ENCODE data around the gene AKAP9. TPM values are rescaled to one million over a fixed set of nuclear protein-coding genes. Genes with fewer than 3 reads are reported as not detected.
"Not testable (repeated sequence)": the region's sequence is repeated elsewhere in the genome, so short reads cannot be mapped to it uniquely, and the experiment has no call there.

Gene AKAP9
- total RNA-seq, 1 donor from 2014 or later: 37.6 TPM

DNA sequence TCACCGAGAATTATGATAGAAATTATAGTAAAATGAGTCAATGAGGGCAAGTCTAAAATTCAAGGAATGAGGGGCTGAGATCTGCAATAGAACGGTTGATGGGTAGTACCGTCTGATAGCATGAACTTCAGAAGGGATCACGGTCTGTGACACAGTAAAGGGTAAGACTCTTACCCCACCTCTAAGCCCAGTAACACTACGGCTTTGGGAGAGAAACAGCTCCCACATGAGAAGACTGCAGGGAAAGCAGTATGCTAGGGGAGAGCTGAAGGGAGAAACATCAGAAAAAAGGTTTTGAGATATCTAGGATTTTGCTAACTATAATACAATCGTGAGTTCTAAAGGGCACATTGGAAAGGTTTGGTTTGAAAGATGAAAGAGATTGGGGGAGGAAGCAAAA lies 12.8 kb upstream of the AKAP9 start:
- Mint-ChIP-seq H3K4me1 (ENCODE audit: unreplicated experiment) (no peaks in the 10 kb centered on the region), H3K27ac (ENCODE audit: unreplicated experiment) (no peak overlapping the region), H3K27me3 (ENCODE audit: unreplicated experiment) (peaks cover 2% of the 10 kb centered on the region), H3K4me3 (ENCODE audit: unreplicated experiment) (no peak overlapping the region), H3K36me3 (ENCODE audit: low read depth, unreplicated experiment) (no peaks in the 10 kb centered on the region), H3K9me3 (ENCODE audit: unreplicated experiment) (no peaks in the 10 kb centered on the region)
- TF ChIP-seq, protein P1, sequence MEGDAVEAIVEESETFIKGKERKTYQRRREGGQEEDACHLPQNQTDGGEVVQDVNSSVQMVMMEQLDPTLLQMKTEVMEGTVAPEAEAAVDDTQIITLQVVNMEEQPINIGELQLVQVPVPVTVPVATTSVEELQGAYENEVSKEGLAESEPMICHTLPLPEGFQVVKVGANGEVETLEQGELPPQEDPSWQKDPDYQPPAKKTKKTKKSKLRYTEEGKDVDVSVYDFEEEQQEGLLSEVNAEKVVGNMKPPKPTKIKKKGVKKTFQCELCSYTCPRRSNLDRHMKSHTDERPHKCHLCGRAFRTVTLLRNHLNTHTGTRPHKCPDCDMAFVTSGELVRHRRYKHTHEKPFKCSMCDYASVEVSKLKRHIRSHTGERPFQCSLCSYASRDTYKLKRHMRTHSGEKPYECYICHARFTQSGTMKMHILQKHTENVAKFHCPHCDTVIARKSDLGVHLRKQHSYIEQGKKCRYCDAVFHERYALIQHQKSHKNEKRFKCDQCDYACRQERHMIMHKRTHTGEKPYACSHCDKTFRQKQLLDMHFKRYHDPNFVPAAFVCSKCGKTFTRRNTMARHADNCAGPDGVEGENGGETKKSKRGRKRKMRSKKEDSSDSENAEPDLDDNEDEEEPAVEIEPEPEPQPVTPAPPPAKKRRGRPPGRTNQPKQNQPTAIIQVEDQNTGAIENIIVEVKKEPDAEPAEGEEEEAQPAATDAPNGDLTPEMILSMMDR (IDR thresholded peaks at IDR 0.05; ENCODE audit: unreplicated experiment): no peak
- no peak for DNase-seq (ENCODE audit: low spot score)

DNA sequence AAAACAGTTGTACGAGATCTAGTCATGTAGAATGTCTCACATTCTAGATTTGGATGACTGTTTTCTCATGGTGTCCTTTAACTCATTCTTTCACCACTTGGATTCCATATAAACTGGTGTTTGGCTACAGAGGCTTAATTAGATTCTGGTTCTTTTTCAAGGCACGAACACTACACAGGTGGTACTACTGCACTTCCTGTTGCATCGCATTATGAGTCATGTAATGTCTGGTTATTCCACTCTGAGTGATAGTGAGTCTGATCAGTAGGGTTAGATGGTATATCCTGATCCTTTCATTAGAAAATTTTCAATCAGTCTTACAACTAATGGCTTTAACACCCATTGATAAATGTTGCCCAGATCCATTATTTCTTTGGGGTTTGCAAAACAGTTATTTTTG lies 11.2 kb upstream of the AKAP9 start:
- Mint-ChIP-seq H3K4me3 (ENCODE audit: unreplicated experiment) (no peak overlapping the region), H3K27ac (ENCODE audit: unreplicated experiment) (no peak overlapping the region), H3K4me1 (ENCODE audit: unreplicated experiment) (no peaks in the 10 kb centered on the region), H3K36me3 (ENCODE audit: low read depth, unreplicated experiment) (no peaks in the 10 kb centered on the region), H3K9me3 (ENCODE audit: unreplicated experiment) (no peaks in the 10 kb centered on the region), H3K27me3 (ENCODE audit: unreplicated experiment) (peaks cover 2% of the 10 kb centered on the region)
- TF ChIP-seq, protein P1 (IDR thresholded peaks at IDR 0.05; ENCODE audit: unreplicated experiment): no peak
- no peak for DNase-seq (ENCODE audit: low spot score)

DNA sequence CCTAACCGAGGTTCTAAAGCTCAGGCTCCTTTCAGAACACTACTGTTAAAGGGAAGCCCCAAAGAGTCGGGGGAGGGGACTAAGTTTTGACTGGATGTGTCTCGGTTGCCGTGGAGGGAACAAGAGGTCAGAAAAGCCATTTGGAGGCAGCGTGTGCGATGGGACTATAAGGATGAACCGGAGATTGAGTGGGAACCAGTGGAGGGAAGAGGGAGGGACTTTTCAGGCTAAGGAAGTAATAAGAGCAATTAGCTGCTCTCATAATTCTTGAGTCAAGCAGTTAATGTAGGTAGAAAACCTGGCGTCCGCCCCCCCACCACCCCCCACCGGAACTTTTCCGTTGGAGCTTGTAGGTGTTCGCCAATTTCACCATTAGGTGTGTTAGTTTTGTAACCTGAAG lies 491 bp upstream of the AKAP9 start:
- peak overlapping the region; percentile 97 for H3K27ac Mint-ChIP-seq (ENCODE audit: unreplicated experiment)
- peaks cover 15% of the 10 kb centered on the region for H3K4me1 Mint-ChIP-seq (ENCODE audit: unreplicated experiment)
- peaks cover 10% of the 10 kb centered on the region for H3K27me3 Mint-ChIP-seq (ENCODE audit: unreplicated experiment)
- no peaks in the 10 kb centered on the region for H3K9me3 Mint-ChIP-seq (ENCODE audit: unreplicated experiment)
- no peaks in the 10 kb centered on the region for H3K36me3 Mint-ChIP-seq (ENCODE audit: low read depth, unreplicated experiment)
- TF ChIP-seq, protein P1 (IDR thresholded peaks at IDR 0.05; ENCODE audit: unreplicated experiment): no peak
- H3K4me3 Mint-ChIP-seq (ENCODE audit: unreplicated experiment): peak overlapping the region; percentile 98
- peak; percentile 22 for DNase-seq (ENCODE audit: low spot score)

DNA sequence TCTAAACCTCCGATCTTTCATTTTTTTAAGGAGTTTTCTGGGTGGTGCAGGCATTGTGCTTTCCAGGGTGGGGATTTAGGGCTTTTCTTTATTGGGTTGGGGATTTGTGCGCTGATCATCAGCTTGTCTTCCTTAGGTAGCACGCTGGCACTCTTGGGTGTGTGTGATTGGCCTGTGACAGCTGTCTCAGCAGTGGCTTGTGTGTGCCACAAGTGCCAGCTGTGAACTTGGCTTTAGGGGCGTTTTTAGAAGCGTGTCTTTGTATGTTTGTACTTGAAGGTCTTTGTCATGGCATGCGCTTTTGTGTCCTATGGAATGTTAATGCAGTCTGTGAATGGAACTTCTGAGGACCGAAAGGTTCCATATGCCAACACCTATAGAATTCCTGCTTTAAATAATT lies 788 bp downstream of the AKAP9 start:
- peak overlapping the region; percentile 98 for H3K4me3 Mint-ChIP-seq (ENCODE audit: unreplicated experiment)
- H3K9me3 Mint-ChIP-seq (ENCODE audit: unreplicated experiment): no peaks in the 10 kb centered on the region
- no peaks in the 10 kb centered on the region for H3K36me3 Mint-ChIP-seq (ENCODE audit: low read depth, unreplicated experiment)
- H3K27ac Mint-ChIP-seq (ENCODE audit: unreplicated experiment): peak overlapping the region; percentile 92
- TF ChIP-seq, protein P1 (IDR thresholded peaks at IDR 0.05; ENCODE audit: unreplicated experiment): no peak
- H3K4me1 Mint-ChIP-seq (ENCODE audit: unreplicated experiment): peaks cover 15% of the 10 kb centered on the region
- H3K27me3 Mint-ChIP-seq (ENCODE audit: unreplicated experiment): peaks cover 10% of the 10 kb centered on the region
- peak; percentile 11 for DNase-seq (ENCODE audit: low spot score)

DNA sequence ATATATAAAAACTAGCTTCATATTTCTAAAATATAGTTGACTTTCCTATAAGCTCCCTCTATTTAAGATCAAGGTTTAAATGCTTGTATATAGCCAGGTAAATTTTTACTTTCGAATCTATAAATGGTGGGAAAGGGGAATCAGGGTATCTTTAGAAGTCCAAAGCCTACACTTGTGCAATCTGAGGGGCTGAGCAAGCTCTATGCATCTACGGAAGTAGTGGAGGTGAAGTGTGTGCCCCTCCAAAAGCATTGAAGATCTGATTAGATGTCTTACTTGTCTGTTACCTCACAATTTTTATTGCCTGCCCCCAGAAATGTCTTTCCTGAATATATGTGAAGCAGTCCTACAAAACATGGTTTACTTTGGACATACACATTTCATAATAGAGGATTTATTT lies 1.6 kb downstream of the AKAP9 start:
- DNase-seq (ENCODE audit: low spot score): no peak
- H3K9me3 Mint-ChIP-seq (ENCODE audit: unreplicated experiment): no peaks in the 10 kb centered on the region
- TF ChIP-seq, protein P1 (IDR thresholded peaks at IDR 0.05; ENCODE audit: unreplicated experiment): no peak
- peaks cover 3% of the 10 kb centered on the region for H3K36me3 Mint-ChIP-seq (ENCODE audit: low read depth, unreplicated experiment)
- peaks cover 12% of the 10 kb centered on the region for H3K27me3 Mint-ChIP-seq (ENCODE audit: unreplicated experiment)
- peak overlapping the region; percentile 98 for H3K4me3 Mint-ChIP-seq (ENCODE audit: unreplicated experiment)
- H3K27ac Mint-ChIP-seq (ENCODE audit: unreplicated experiment): no peak overlapping the region
- H3K4me1 Mint-ChIP-seq (ENCODE audit: unreplicated experiment): peaks cover 15% of the 10 kb centered on the region

DNA sequence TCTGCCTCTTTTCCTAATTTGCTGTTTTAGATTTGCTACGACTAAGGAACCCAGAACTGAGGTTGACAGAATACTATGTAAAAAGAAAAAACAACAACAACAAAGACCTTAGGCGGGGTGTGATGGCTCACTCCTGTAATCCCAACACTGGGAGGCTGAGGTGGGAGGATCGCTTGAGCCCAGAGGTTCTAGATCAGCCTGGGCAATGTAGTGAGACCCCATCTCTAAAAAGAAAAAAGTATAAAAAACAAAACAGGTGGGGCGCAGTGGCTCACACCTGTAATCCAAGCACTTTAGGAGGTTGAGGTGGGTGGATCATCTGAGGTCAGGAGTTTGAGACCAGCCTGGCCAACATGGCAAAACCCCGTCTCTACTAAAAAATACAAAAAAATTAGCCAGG lies 4.3 kb downstream of the AKAP9 start:
- H3K4me3 Mint-ChIP-seq (ENCODE audit: unreplicated experiment); H3K36me3 Mint-ChIP-seq (ENCODE audit: low read depth, unreplicated experiment); H3K27me3 Mint-ChIP-seq (ENCODE audit: unreplicated experiment); H3K27ac Mint-ChIP-seq (ENCODE audit: unreplicated experiment); H3K4me1 Mint-ChIP-seq (ENCODE audit: unreplicated experiment); H3K9me3 Mint-ChIP-seq (ENCODE audit: unreplicated experiment); DNase-seq (ENCODE audit: low spot score): not testable (repeated sequence)

Data from endothelial cell (in vitro differentiated cells).